GM18858 (cell line): ENCODE results near the gene UNC79.

Experiments used
- ATAC-seq: cut with Tn5 transposase; IDR thresholded peaks from one replicate; pipeline ENCODE4 v1.9.1; 2021; ENCODE audit not compliant: unreplicated experiment

Gene UNC79

GRCh38 chr14:93655078-93655750 lies 224.5 kb downstream of the UNC79 start:
- ATAC-seq, result no peak

GRCh38 chr14:93657875-93658274 lies 227.1 kb downstream of the UNC79 start:
- ATAC-seq, result no peak

GRCh38 chr14:93663317-93663716 lies 232.6 kb downstream of the UNC79 start:
- ATAC-seq, result no peak

- ATAC-seq, result no peak
Observed at GRCh38 chr14:93665169-93665568, 234.4 kb downstream of the UNC79 start.

DNA sequence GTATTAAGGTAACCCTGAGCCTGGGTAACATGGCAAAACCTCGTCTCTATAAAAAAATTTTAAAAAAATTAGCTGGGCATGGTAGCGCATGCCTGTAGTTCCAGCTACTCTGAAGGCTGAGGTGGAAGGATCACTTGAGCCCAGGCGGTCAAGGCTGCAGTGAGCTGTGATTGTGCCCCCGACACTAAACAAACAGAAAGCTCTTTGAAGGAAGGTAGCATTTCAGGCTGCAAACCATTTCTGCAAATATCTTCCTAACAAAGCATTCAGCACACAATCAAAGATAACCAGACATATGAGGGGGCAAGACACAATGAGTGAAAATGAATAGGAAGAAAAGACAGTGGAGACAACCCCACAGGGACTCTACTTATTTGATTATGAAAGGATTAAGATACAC lies 238.9 kb downstream of the UNC79 start:
- ATAC-seq, result no peak

DNA sequence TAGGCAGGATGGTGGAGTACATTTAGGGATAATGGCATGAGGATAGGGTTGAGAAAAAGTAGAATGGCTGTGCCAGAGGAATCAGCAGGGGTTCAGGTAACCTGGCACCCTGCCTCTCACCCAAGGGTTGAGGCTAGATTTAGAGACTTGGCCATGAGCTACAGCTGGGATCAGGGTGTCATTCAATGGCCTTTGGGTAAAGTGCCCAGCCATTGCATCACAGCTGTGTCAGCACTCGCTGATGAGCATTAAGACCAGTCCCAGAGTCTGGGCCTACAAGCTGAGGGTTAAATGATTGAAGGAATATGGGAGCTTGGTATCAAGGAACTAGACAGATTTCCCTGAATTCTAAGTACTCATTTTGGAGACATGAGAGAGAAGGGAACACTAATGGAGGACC lies 243.6 kb downstream of the UNC79 start:
- ATAC-seq, result no peak

- ATAC-seq, result no peak
Observed at GRCh38 chr14:93675651-93676050, 244.9 kb downstream of the UNC79 start.

DNA sequence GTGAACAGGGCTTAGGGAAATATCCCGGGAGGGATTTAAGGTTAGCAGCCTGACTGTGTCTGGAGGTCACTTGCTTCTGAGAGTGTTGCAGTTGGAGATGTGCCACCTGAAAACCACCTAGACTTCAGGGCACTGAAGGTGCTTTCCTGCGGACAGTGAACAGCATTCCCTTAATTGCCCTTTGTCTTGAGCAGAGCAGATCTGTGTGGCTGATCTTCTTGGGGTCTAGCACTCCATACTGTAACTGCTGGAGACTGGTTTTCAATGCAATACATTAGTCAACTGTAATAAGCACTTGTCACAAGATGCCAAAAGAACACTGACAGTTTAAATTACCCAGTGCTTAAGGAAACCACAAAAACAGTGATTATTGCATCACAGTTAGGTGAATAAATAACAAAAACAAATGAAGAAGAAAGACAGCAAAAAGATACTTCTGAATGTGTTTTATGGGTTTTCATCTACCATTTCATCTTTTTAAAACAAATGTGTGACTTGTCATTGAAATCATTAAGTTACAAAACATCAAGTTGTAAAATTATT lies 245.7 kb downstream of the UNC79 start:
- ATAC-seq, result no peak

DNA sequence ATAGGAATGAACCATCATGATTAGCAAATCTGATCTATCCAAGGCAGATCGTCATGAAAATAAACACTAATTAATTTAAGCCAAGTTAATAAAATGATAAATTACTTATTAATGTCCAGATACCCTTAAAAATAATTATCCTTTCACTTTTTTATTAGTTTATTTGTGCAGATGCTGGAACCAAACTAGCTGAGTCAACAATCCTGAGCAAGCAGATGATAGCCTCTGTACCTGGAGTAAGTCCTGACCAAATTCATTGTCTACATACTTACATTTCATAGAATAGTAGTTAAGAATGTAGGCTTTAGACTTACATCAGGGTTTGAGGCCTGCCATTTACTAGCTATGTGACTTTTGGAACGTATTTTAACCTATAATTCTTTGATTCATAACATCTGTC lies 251.7 kb downstream of the UNC79 start:
- ATAC-seq, result no peak

DNA sequence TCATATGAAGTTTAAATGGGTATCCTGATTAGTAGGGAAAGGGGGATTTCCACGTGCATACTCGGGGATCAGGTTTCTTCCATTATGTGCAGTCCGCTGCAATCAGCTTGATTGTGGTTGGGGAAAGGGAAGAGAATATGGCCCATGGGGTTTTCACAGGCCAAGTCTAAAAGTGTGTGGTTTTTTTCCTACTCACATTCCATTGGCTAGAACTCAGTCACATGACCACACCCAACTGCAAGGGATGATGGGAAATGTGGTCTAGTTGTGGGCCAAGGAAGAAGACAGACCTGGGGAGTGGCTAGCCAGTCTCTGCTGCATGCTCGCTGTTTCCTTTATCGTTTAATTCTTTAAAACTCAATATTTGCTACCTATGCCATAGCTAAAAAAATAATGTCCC lies 252.5 kb downstream of the UNC79 start:
- ATAC-seq, result no peak

DNA sequence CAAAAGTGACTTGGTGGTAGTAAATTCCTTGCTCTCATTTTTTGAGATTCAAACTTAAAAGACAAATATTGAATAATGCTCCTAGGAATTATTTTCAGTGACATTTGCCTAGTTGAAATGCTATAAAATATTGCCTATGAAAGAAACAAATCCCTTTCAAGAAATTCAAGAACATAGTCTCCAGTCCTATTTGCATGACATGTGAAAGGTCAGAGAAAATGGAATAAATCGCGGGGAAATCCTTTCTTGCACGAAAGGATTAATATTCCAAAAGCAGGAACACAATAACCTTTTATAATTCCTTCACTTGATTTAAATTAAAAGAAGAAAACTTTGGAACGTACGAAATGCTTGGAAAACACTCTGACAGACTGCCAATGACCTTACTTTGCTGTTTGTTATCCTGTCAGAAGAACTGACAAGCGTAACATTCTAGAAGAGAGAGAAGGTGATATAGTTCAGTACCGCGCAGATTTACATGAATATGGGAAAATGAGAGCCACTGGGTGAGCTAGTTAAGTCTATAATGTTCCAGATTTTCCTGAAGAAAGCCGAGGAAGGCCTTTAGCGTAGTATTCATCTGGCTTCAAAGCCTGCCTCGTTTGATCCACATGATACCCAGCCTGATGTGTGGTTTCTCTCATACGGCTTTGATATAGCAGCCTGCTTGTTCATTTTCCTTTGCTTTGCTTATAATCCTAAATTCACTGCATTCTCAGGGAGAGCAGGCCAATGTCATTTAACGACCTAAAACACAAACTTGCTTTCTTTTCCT lies 254.6 kb downstream of the UNC79 start:
- no peak for ATAC-seq

DNA sequence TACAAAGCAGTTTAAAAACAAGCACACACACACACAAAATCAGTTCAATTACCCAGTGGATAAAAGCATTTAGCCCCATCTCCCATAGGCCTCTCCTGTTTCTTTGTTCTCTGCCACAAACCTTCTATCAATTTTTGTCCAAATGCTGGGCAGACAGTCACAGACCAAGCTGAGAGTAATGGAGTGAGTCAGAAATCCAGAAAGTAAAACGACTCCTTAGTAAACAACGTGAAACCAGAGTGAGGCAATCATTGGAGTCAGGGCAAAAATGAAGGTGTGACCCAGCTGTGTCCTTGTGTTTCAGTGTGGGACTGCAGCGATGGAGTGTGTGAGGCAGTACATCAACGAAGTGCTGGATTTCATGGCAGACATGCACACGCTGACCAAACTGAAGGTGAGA lies 255.5 kb downstream of the UNC79 start:
- ATAC-seq, result no peak

DNA sequence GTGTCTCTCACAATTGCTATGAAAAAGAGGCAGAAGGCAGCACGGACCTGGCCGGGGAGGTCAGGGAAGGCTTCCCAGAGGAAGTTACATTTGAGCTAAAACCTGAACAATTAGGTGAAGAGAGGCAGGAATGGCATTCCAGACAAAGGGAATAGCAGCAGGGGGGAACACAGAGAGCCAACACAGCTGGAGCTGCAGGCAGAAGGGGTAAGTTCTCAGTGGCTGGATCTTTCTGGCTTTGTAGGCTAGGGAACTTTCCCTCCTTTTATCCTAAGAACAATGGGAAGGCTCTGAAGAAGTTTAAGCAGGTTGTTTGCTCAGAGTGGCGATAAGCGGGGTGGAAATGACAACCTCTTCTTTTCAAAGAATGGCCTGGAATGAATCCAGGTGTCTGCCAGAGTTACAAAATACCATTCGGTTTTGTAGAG lies 257.5 kb downstream of the UNC79 start:
- ATAC-seq, result no peak

DNA sequence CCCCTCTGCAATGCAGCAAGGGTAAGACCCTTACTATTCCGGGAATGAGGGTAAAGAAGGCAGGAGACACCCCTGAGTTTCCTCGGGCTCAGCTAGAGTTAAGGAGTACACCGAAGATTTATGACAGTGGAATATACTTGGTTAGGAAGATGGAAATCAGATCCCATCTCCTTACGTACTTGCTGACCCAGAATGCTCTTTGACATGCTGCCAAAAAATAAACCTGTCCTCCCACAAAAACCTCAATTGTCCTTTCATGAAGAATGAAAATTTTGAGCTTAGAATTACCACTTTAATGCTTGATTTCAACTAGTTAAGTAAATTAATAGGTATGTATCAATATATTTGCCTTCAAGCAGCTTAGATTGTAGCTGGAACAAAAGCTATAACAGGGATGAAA lies 258.1 kb downstream of the UNC79 start:
- no peak for ATAC-seq

DNA sequence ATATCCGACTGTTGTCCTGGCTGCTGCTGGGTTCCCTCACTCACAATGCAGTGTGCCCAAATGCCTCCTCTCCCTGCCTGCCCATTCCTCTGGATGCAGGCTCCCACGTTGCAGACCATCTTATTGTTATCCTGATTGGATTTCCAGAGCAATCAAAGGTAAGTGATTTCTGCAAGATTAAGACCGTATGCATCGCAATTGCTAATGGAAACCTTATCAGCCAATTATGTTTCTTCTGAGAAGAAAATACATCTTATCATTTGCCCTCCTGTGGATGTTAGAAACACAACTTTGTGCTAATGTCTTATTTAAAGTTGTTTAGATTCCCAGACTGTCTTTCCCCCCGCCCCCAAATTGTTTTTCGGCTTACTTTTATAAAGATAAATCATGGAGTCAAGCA lies 259.4 kb downstream of the UNC79 start:
- ATAC-seq, result no peak

DNA sequence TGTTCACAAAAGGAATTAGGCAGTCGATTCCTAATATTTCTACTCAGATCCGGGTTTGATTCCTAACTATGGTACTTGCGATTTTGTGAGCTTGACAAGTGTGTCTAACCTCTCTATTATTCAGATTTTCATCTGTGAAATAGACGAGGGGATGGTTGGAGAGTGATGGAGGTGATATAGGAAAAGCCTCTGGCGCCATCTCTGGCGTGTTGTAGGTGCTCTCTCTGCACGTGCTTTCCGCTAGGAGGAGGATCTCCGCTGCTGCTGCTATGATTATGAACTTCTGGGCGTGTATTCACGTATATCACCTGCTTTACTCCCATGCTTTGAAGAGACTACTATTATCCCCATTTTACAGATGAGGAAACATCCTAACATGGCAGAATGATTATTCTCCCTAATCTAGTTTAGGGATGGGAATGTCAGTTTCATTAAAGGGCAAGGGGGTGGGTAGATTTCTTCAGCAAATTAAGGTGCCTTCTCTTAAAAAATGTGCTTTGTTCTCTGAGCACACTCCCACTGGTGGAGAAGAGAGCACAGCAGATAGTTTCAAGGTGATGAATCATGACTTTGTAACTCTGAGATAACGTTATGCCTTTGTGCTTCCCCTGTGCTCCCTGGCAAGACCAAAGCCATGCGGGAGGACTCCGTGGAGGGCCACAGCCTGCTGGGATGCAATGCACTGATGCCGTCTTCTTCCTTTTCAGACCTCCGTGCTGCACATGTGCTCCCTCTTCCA lies 260.5 kb downstream of the UNC79 start:
- ATAC-seq, result no peak

- ATAC-seq, result no peak
Observed at GRCh38 chr14:93693914-93694313, 263.2 kb downstream of the UNC79 start.

- ATAC-seq, result no peak
Observed at GRCh38 chr14:93700928-93701327, 270.2 kb downstream of the UNC79 start.

- no peak for ATAC-seq
Observed at GRCh38 chr14:93701562-93701961, 270.8 kb downstream of the UNC79 start.

DNA sequence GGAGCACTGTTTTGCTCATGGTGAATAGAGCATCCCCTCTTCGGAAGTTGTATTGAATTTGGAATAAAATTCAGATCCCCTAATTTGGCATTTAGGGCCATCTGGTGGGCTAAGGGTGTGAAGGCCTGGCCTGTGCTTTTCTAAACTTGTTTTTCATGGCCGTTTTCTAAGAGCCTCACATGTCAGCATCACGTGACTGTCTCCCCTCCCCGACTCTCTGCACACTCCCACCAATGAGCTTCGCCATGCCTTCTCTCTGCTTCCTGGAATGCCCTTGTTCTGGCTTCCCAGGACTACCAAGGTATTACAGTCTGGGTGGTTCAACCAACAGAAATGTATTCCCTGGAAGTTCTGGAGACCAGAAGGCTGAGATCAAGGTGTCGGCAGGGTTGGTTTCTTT lies 272.2 kb downstream of the UNC79 start:
- no peak for ATAC-seq

GRCh38 chr14:93703941-93704340 lies 273.2 kb downstream of the UNC79 start:
- ATAC-seq, result no peak
